HepG2 (cell line): ENCODE measurements around the gene RAB11FIP5. TPM values are rescaled to one million over a fixed set of nuclear protein-coding genes. Genes with fewer than 3 reads are reported as not detected.

Experiments
- HNF4A ChIP-seq: sonication (generic); formaldehyde crosslinking; IDR thresholded peaks from 2 replicates; pipeline ENCODE4 v1.4.0; 2020; ENCODE audit warnings: missing genetic modification reagents
- HNRNPLL ChIP-seq: fragments of 200-400 bp; formaldehyde crosslinking; IDR thresholded peaks from 2 replicates; pipeline ENCODE4 v1.6.1; 2017; ENCODE audit warnings: mild to moderate bottlenecking, low read depth, low read length; ENCODE audit not compliant: poor library complexity, severe bottlenecking
- MED1 ChIP-seq: sonication (generic); formaldehyde crosslinking; IDR thresholded peaks from 2 replicates; pipeline ENCODE4 v1.4.0; 2020; ENCODE audit warnings: missing genetic modification reagents
- NR2F6 ChIP-seq, 2 experiments: IDR thresholded peaks; 2 replicates each; pipeline ENCODE4 v1.6.1; 2016; ENCODE audit warnings: antibody characterized with exemption in 1 of 2, mild to moderate bottlenecking in 1 of 2
- NRL ChIP-seq: sonication (generic); formaldehyde crosslinking; IDR thresholded peaks from 2 replicates; pipeline ENCODE4 v1.5.0; 2020; ENCODE audit warnings: missing genetic modification reagents, mild to moderate bottlenecking, moderate library complexity, borderline replicate concordance
- RAD21 ChIP-seq: fragments of 450-650 bp; formaldehyde crosslinking; IDR thresholded peaks from 2 replicates; pipeline ENCODE4 v1.5.0; 2020; ENCODE audit warnings: mild to moderate bottlenecking
- SALL1 ChIP-seq: sonication (generic); formaldehyde crosslinking; IDR thresholded peaks from 2 replicates; pipeline ENCODE4 v1.8.0; 2022; ENCODE audit warnings: mild to moderate bottlenecking, missing genetic modification reagents
- SOX6 ChIP-seq, 2 experiments: fragments of 450-650 bp in 1 of 2; sonication (generic) in 1 of 2; formaldehyde crosslinking in 1 of 2; IDR thresholded peaks; 2 replicates each; pipeline versions ENCODE4 v1.4.0 to v1.6.1; 2017 to 2020; ENCODE audit warnings: antibody characterized with exemption in 1 of 2, mild to moderate bottlenecking in 1 of 2, missing genetic modification reagents in 1 of 2
- TARDBP ChIP-seq: sonication (generic); formaldehyde crosslinking; IDR thresholded peaks from 2 replicates; pipeline ENCODE4 v1.8.0; 2022; ENCODE audit warnings: mild to moderate bottlenecking, missing genetic modification reagents
- ZBTB7B ChIP-seq: sonication (generic); formaldehyde crosslinking; IDR thresholded peaks from 2 replicates; pipeline ENCODE4 v1.4.0; 2020; ENCODE audit warnings: missing genetic modification reagents
- ZNF552 ChIP-seq: sonication (generic); formaldehyde crosslinking; IDR thresholded peaks from 2 replicates; pipeline ENCODE4 v1.9.0; 2022; ENCODE audit warnings: missing genetic modification reagents, mild to moderate bottlenecking, borderline replicate concordance
- ZNF788 ChIP-seq: sonication (generic); formaldehyde crosslinking; IDR thresholded peaks from 2 replicates; pipeline ENCODE4 v1.5.0; 2020; ENCODE audit warnings: mild to moderate bottlenecking, missing genetic modification reagents, borderline replicate concordance
- ZNF83 ChIP-seq: sonication (generic); formaldehyde crosslinking; IDR thresholded peaks from 2 replicates; pipeline ENCODE4 v1.4.0; 2020; ENCODE audit warnings: missing genetic modification reagents, mild to moderate bottlenecking, borderline replicate concordance
- polyA plus RNA-seq, 8 experiments: library from polyadenylated mRNA; depleted of rRNA in 3 of 8; stranded (reverse) in 7 of 8; unstranded in 1 of 8; fragments of >200 nt; fragmentation: Illumina TruSeq in 4 of 8; extraction: Trizol in 4 of 8; gene quantifications; 2 replicates each; pipeline versions ENCODE4 v1.2.1 to v1.2.3, GENCODE V29; 2011 to 2016; ENCODE audit warnings: low read depth in 4 of 8, missing spikeins in 1 of 8, mixed read lengths in 1 of 8; ENCODE audit not compliant: insufficient read depth in 1 of 8
- total RNA-seq, 5 experiments: library from RNA; depleted of rRNA; stranded (reverse); fragments of >200 nt; fragmentation: Illumina TruSeq; extraction: Trizol; gene quantifications; 2 replicates each; pipeline ENCODE4 v1.2.3, GENCODE V29; 2016; ENCODE audit warnings: low read depth in 1 of 5
- TF ChIP-seq, protein P1 (sequence below): sonication (generic); formaldehyde crosslinking; IDR thresholded peaks from 2 replicates; pipeline ENCODE4 v1.8.1; 2022; ENCODE audit warnings: low read depth, mild to moderate bottlenecking, missing genetic modification reagents
- TF ChIP-seq, protein P2 (sequence below): sonication (generic); formaldehyde crosslinking; IDR thresholded peaks from 2 replicates; pipeline ENCODE4 v1.4.0; 2020; ENCODE audit warnings: mild to moderate bottlenecking, missing genetic modification reagents
- TF ChIP-seq, protein P3 (sequence below): sonication (generic); formaldehyde crosslinking; IDR thresholded peaks from 2 replicates; pipeline ENCODE4 v1.5.1; 2020; ENCODE audit warnings: missing genetic modification reagents, mild to moderate bottlenecking, borderline replicate concordance

The RAB11FIP5 gene
- total and polyA plus RNA-seq, 2 of the 13 experiments (the other 11 are each of a cell fraction or from before 2014, with no cell fraction given) = 9.4 to 22.9 TPM

DNA sequence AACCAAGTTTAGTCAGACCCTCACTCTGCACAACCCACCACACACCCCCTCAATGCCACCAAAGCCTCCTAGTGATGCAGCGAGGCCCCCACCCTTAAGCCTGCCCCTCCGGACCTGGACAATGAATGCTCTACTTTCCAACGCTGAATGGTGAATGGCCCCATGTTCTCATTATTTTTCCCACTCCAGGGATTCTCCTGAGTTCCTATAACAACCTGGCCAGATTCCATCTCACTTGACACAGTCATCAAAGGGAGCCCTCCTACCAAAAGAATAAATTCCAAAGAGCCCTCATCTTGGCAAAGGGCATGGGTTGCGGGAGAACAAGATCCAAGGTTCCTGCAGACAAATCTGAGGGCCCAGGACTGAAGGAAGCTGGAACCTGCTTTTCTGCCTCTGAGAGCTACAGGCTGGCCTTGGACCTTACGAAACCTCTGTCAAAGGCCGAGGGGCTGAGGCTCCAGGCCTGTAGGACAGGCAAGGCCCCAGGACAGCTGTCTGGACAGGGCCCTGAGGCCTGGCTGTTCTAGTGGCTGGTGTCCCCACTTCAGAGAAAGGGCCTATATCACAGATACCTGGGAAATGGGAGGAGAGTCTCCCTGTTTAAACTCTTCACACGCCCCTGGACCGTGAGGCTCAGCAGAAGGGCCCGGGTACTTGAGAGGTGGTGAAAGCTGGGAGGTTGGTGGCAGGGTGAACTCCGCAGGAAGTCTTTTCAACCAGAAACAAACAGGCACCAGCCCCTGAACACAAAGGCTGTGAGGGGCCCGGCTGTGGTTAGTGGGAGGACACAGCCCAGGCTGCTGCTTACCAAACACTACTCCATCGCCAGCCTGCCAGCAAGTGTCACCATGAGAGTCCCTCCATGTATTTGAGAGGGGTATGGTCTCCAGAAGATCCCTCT, 68.6 kb downstream of the RAB11FIP5 start (continued):
- TF ChIP-seq ZNF788 (CRISPR knock-in tag) (peak; percentile 42; the same call in 1 of the 2 replicates), NR2F6 (IDR thresholded peaks at IDR 0.05) (no peak), NR2F6 (CRISPR knock-in tag; IDR thresholded peaks at IDR 0.05) (peak; percentile 44; the same call in 1 of the 2 replicates), ZBTB7B (CRISPR knock-in tag) (peak; percentile 47; the same call in 1 of the 2 replicates), ZNF552 (peak; percentile 43; the same call in 1 of the 2 replicates), HNRNPLL (no peak), ZNF83 (CRISPR knock-in tag) (no peak), SALL1 (CRISPR knock-in tag) (peak; percentile 63), HNF4A (CRISPR knock-in tag) (peak; percentile 81), TARDBP (CRISPR knock-in tag) (peak; percentile 72; the same call in 1 of the 2 replicates), MED1 (peak; percentile 28; the same call in 1 of the 2 replicates), NRL (CRISPR knock-in tag) (peak; percentile 62; the same call in 1 of the 2 replicates), SOX6 (IDR thresholded peaks at IDR 0.05) (no peak), SOX6 (CRISPR knock-in tag; IDR thresholded peaks at IDR 0.05) (peak; percentile 33; the same call in 1 of the 2 replicates), RAD21 (CRISPR knock-in tag) (peak; percentile 33; the same call in 1 of the 2 replicates)
- TF ChIP-seq, protein P1, sequence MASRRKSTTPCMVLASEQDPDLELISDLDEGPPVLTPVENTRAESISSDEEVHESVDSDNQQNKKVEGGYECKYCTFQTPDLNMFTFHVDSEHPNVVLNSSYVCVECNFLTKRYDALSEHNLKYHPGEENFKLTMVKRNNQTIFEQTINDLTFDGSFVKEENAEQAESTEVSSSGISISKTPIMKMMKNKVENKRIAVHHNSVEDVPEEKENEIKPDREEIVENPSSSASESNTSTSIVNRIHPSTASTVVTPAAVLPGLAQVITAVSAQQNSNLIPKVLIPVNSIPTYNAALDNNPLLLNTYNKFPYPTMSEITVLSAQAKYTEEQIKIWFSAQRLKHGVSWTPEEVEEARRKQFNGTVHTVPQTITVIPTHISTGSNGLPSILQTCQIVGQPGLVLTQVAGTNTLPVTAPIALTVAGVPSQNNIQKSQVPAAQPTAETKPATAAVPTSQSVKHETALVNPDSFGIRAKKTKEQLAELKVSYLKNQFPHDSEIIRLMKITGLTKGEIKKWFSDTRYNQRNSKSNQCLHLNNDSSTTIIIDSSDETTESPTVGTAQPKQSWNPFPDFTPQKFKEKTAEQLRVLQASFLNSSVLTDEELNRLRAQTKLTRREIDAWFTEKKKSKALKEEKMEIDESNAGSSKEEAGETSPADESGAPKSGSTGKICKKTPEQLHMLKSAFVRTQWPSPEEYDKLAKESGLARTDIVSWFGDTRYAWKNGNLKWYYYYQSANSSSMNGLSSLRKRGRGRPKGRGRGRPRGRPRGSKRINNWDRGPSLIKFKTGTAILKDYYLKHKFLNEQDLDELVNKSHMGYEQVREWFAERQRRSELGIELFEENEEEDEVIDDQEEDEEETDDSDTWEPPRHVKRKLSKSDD = 0 out of 2 replicates have a peak, but pooled peaks have one; percentile 26
- TF ChIP-seq, protein P2, sequence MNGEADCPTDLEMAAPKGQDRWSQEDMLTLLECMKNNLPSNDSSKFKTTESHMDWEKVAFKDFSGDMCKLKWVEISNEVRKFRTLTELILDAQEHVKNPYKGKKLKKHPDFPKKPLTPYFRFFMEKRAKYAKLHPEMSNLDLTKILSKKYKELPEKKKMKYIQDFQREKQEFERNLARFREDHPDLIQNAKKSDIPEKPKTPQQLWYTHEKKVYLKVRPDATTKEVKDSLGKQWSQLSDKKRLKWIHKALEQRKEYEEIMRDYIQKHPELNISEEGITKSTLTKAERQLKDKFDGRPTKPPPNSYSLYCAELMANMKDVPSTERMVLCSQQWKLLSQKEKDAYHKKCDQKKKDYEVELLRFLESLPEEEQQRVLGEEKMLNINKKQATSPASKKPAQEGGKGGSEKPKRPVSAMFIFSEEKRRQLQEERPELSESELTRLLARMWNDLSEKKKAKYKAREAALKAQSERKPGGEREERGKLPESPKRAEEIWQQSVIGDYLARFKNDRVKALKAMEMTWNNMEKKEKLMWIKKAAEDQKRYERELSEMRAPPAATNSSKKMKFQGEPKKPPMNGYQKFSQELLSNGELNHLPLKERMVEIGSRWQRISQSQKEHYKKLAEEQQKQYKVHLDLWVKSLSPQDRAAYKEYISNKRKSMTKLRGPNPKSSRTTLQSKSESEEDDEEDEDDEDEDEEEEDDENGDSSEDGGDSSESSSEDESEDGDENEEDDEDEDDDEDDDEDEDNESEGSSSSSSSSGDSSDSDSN (CRISPR knock-in tag) = peak; percentile 83
- TF ChIP-seq, protein P3, sequence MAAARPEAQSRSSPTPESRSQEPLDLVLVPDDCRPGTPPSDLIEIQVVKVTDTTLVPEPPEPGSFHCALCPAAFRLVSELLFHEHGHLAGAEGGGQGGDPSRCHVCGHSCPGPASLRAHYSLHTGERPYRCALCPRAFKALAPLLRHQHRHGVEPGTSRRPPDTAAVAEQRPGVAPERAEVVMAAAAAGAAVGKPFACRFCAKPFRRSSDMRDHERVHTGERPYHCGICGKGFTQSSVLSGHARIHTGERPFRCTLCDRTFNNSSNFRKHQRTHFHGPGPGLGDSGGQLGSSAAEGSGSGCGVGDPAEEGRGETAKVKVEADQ (CRISPR knock-in tag) = peak; percentile 68; the same call in 1 of the 2 replicates
- TF ChIP-seq, all 625 proteins: peak for 63
